ENCODE data around the gene ANKIB1.

DNA sequence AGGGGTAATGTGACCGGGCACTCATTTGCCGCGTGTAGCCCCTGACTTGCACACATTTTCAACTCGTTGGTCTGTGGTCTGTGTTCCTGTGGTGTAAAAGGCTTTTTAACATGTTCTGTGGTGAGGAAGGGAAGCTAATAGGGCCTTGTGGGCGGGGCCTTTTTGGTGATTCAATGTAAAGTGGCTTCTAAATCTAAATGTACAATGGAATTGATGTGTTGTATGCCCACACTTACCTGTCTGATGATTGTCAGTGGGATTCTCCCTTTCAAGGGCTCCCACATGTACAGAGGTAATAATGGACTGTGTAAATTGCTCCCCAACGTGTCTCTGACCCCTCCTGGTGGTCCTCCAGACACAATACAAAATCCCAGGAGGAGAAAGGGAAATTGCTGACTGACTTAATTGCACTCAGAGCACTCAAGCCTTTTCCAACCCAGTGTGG lies 158.4 kb downstream of the ANKIB1 start:
- TF ChIP-seq CTCF (IDR thresholded peaks at IDR 0.05; ENCODE audit: low read depth, low read length, missing input control) (no peak), EGR1 (IDR thresholded peaks at IDR 0.05; ENCODE audit: low read depth in 2 of 2) (no peak), YY1 (IDR thresholded peaks at IDR 0.05) (no peak), JUND (IDR thresholded peaks at IDR 0.05) (no peak), RAD21 (IDR thresholded peaks at IDR 0.05) (peak in 1 of 2 donors; percentile 12), ZBTB33 (IDR thresholded peaks at IDR 0.05) (no peak), TAF1 (conservative IDR thresholded peaks at IDR 0.05) (no peak), HNF4A (conservative IDR thresholded peaks at IDR 0.05) (no peak), GABPA (IDR thresholded peaks at IDR 0.05 in 1 of 2, conservative IDR thresholded peaks at IDR 0.05 in 1 of 2) (no peak), FOXA1 (IDR thresholded peaks at IDR 0.05) (no peak), HNF4G (IDR thresholded peaks at IDR 0.05) (no peak)
- TF ChIP-seq, protein P1, sequence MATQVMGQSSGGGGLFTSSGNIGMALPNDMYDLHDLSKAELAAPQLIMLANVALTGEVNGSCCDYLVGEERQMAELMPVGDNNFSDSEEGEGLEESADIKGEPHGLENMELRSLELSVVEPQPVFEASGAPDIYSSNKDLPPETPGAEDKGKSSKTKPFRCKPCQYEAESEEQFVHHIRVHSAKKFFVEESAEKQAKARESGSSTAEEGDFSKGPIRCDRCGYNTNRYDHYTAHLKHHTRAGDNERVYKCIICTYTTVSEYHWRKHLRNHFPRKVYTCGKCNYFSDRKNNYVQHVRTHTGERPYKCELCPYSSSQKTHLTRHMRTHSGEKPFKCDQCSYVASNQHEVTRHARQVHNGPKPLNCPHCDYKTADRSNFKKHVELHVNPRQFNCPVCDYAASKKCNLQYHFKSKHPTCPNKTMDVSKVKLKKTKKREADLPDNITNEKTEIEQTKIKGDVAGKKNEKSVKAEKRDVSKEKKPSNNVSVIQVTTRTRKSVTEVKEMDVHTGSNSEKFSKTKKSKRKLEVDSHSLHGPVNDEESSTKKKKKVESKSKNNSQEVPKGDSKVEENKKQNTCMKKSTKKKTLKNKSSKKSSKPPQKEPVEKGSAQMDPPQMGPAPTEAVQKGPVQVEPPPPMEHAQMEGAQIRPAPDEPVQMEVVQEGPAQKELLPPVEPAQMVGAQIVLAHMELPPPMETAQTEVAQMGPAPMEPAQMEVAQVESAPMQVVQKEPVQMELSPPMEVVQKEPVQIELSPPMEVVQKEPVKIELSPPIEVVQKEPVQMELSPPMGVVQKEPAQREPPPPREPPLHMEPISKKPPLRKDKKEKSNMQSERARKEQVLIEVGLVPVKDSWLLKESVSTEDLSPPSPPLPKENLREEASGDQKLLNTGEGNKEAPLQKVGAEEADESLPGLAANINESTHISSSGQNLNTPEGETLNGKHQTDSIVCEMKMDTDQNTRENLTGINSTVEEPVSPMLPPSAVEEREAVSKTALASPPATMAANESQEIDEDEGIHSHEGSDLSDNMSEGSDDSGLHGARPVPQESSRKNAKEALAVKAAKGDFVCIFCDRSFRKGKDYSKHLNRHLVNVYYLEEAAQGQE (IDR thresholded peaks at IDR 0.05): no peak
- TF ChIP-seq, protein P2, sequence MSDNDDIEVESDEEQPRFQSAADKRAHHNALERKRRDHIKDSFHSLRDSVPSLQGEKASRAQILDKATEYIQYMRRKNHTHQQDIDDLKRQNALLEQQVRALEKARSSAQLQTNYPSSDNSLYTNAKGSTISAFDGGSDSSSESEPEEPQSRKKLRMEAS (IDR thresholded peaks at IDR 0.05): no peak
- TF ChIP-seq, protein P3, sequence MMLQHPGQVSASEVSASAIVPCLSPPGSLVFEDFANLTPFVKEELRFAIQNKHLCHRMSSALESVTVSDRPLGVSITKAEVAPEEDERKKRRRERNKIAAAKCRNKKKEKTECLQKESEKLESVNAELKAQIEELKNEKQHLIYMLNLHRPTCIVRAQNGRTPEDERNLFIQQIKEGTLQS (IDR thresholded peaks at IDR 0.05): no peak
